Smooth muscle cell (in vitro differentiated cells): Measurements from ENCODE around the gene STK24. TPM values are rescaled to one million over a fixed set of nuclear protein-coding genes. Genes with fewer than 3 reads are reported as not detected.

Experiments used
- DNase-seq: peaks from one replicate; lab custom pipeline; 2025; ENCODE audit not compliant: unreplicated experiment; lab: John Stamatoyannopoulos, UW
- H2AFZ ChIP-seq: fragments of 200-600 bp; sonication (generic); 2 replicates; pipeline ENCODE4 v1.6.0; 2016; ENCODE audit warnings: antibody characterized with exemption, low read depth, mild to moderate bottlenecking
- H3F3A ChIP-seq: fragments of 200-600 bp; sonication (generic); 2 replicates; pipeline ENCODE4 v1.6.0; 2017; ENCODE audit warnings: antibody characterized with exemption, low read depth
- H3K27ac ChIP-seq: fragments of 200-600 bp; sonication (generic); 2 replicates; pipeline ENCODE4 v1.5.1; 2016; ENCODE audit warnings: low read depth, mild to moderate bottlenecking
- H3K27me3 ChIP-seq: fragments of 200-600 bp; sonication (generic); 2 replicates; pipeline ENCODE4 v1.6.1; 2016; ENCODE audit warnings: low read depth, mild to moderate bottlenecking
- H3K36me3 ChIP-seq: fragments of 200-600 bp; sonication (generic); 2 replicates; pipeline ENCODE4 v1.5.1; 2016; ENCODE audit warnings: low read depth
- H3K4me1 ChIP-seq: fragments of 200-600 bp; sonication (generic); 2 replicates; pipeline ENCODE4 v1.5.1; 2016; ENCODE audit warnings: low read depth
- H3K4me2 ChIP-seq: fragments of 200-600 bp; sonication (generic); 2 replicates; pipeline ENCODE4 v1.6.0; 2016; ENCODE audit warnings: mild to moderate bottlenecking
- H3K4me3 ChIP-seq: fragments of 200-600 bp; sonication (generic); 2 replicates; pipeline ENCODE4 v1.5.1; 2016; ENCODE audit warnings: mild to moderate bottlenecking
- H3K79me2 ChIP-seq: fragments of 200-600 bp; sonication (generic); 2 replicates; pipeline ENCODE4 v1.6.0; 2016; ENCODE audit warnings: low read depth, mild to moderate bottlenecking
- H3K9ac ChIP-seq: fragments of 200-600 bp; sonication (generic); 2 replicates; pipeline ENCODE4 v1.6.0; 2016; ENCODE audit warnings: low read depth
- H3K9me3 ChIP-seq: fragments of 200-600 bp; sonication (generic); replicated peaks from 2 replicates; pipeline ENCODE4 v1.5.1; 2016; ENCODE audit warnings: low read depth
- H4K20me1 ChIP-seq: fragments of 200-600 bp; sonication (generic); 2 replicates; pipeline ENCODE4 v1.6.0; 2016; ENCODE audit warnings: low read depth
- WGBS: methylation state at CpG from one replicate; pipeline ENCODE4 v1.1.7; 2016; ENCODE audit warnings: low lambda C conversion rate; 5-methylcytosine and 5-hydroxymethylcytosine counted together
- polyA plus RNA-seq: library from polyadenylated mRNA; unstranded; fragments of >200 nt; fragmentation: Nextera tagmentation; extraction: Ambion mirVana; gene quantifications from 2 replicates; pipeline ENCODE4 v1.2.1, GENCODE V29; 2016
- total RNA-seq: library from RNA; depleted of rRNA; stranded (reverse); fragments of >200 nt; gene quantifications from 2 replicates; pipeline ENCODE4 v1.2.3, GENCODE V29; 2014
- TF ChIP-seq, protein P1 (sequence below): fragments of 200-600 bp; sonication (generic); IDR thresholded peaks from 2 replicates; pipeline ENCODE4 v1.5.1; 2017; ENCODE audit warnings: borderline replicate concordance, mild to moderate bottlenecking, antibody characterized with exemption; ENCODE audit not compliant: insufficient read depth, poor library complexity, severe bottlenecking

The STK24 gene
- total and polyA plus RNA-seq, 2 experiments from 2014 or later, result 80.2 to 89.1 TPM

DNA sequence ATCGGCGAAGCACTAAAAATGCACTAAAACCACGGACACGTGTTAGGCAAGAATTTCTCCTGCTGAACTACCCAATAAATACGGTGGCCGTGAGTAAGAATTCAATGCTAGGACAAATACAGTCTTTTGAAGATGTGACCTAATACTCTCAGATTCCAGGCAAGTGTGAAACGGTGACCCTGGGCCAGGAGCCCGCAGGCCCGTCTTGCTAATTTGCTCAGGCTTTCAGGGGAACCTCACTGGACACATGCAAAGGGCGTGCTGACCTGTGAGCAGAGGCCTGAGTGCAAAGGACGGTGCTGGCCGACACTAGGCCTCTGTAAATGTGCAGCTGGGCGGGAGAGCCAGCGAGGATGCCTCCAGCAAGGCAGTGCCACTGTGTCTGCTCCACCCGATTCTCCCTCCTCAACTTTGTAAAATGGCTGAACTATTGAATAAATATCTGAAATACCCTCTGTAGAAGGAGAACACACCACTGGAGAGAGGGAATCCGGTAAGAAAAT is 70.1 kb downstream of the STK24 start:
- Histone ChIP-seq H3K27ac (peak overlapping the region; percentile 98), H3K27me3 (no peaks in the 10 kb centered on the region), H2AFZ (no peak overlapping the region), H3K79me2 (peaks cover 91% of the 10 kb centered on the region), H3K4me2 (peak overlapping the region; percentile 74), H3K4me3 (no peak overlapping the region), H3F3A (peaks cover 51% of the 10 kb centered on the region), H4K20me1 (peaks cover 92% of the 10 kb centered on the region), H3K4me1 (peaks cover 30% of the 10 kb centered on the region), H3K9me3 (no peaks in the 10 kb centered on the region), H3K36me3 (no peaks in the 10 kb centered on the region), H3K9ac (no peak overlapping the region)
- 88% methylated on average over 16 of the region's 16 CpGs for WGBS
- DNase-seq, result no peak
- TF ChIP-seq, protein P1, sequence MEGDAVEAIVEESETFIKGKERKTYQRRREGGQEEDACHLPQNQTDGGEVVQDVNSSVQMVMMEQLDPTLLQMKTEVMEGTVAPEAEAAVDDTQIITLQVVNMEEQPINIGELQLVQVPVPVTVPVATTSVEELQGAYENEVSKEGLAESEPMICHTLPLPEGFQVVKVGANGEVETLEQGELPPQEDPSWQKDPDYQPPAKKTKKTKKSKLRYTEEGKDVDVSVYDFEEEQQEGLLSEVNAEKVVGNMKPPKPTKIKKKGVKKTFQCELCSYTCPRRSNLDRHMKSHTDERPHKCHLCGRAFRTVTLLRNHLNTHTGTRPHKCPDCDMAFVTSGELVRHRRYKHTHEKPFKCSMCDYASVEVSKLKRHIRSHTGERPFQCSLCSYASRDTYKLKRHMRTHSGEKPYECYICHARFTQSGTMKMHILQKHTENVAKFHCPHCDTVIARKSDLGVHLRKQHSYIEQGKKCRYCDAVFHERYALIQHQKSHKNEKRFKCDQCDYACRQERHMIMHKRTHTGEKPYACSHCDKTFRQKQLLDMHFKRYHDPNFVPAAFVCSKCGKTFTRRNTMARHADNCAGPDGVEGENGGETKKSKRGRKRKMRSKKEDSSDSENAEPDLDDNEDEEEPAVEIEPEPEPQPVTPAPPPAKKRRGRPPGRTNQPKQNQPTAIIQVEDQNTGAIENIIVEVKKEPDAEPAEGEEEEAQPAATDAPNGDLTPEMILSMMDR, result no peak

DNA sequence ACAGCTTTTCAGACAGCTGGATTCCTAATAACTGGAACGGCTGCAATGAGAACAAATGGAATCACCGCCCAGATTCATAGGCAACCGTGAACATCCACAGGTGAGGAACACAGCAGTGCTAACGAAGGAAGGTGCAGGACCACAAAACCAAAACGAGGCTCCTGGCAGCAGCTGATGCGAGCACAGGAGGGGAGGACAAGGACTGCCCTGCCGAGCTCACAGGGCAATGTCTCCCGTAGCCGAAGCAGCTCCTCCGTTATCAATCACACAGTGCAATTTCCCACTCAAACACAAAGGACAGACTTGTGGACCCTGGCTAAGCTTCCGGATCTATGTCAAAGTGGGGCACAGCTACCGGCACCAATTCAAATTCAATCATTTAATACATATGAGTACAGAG is 70.6 kb downstream of the STK24 start:
- TF ChIP-seq, protein P1, result no peak
- Histone ChIP-seq H4K20me1 (peaks cover 90% of the 10 kb centered on the region), H3K9ac (no peak overlapping the region), H3K36me3 (no peaks in the 10 kb centered on the region), H3K79me2 (peaks cover 91% of the 10 kb centered on the region), H3K4me1 (peaks cover 30% of the 10 kb centered on the region), H3K9me3 (no peaks in the 10 kb centered on the region), H3K27me3 (no peaks in the 10 kb centered on the region), H3K4me3 (no peak overlapping the region), H3K27ac (no peak overlapping the region), H2AFZ (no peak overlapping the region), H3K4me2 (no peak overlapping the region), H3F3A (peaks cover 51% of the 10 kb centered on the region)
- no peak for DNase-seq
- 84% methylated on average over 12 of the region's 12 CpGs for WGBS

DNA sequence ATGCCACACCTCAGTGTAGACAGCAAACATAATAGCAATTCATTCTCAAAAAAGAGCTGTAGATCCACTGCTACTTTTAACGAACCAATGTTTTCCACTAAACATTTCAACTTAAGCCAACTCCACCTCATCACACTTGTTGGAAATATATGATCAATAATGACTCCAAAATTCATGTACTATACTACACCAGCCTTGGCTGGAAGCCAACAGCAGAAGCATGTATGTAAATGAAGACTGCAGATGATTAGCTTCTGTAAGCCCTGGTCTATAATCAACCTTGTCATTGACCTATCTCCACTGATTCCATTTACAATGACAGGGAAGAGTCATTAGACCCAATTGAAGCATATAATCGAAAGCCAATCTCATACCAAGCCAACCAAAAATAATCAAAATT is 71.7 kb downstream of the STK24 start:
- H3K9ac ChIP-seq, result no peak overlapping the region
- H3K4me2 ChIP-seq, result no peak overlapping the region
- WGBS, result 92% methylated on average over 2 of the region's 2 CpGs
- no peak for DNase-seq
- peaks cover 30% of the 10 kb centered on the region for H3K4me1 ChIP-seq
- no peaks in the 10 kb centered on the region for H3K9me3 ChIP-seq
- peaks cover 91% of the 10 kb centered on the region for H3K79me2 ChIP-seq
- no peaks in the 10 kb centered on the region for H3K36me3 ChIP-seq
- no peaks in the 10 kb centered on the region for H3K27me3 ChIP-seq
- H3K27ac ChIP-seq, result no peak overlapping the region
- H3K4me3 ChIP-seq, result no peak overlapping the region
- TF ChIP-seq, protein P1, result no peak
- H4K20me1 ChIP-seq, result peaks cover 96% of the 10 kb centered on the region
- peaks cover 50% of the 10 kb centered on the region for H3F3A ChIP-seq
- H2AFZ ChIP-seq, result no peak overlapping the region

DNA sequence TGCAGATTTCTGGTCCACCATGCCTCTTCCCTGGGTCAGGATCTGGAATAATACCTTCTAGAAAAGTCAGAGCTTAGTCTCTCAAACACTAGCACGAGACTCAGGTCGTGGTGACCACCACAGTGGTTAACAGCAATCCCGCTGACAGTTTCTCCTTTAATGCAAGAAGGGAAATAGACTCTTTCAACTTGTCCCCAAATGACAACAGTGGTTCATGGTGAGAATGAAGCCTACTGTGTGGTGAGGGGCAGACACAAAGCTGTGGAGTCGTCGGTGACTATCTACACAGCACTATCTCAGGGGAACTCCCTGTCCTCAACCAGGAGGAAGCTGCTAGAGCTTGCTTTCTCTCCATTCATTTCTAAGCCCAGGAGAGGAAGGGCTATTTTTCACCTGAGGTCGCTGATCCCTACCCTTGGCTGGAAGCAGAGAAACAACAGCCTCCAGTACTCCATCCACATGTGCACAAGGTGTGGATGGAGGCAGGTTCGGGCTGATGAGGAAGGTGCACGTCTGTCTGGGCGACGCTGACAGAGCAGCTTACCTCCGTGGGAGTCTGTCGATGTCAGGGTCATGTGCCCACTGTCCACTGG is 72.4 kb downstream of the STK24 start:
- Histone ChIP-seq H3K27ac (no peak overlapping the region), H4K20me1 (peaks cover 98% of the 10 kb centered on the region), H3K36me3 (no peaks in the 10 kb centered on the region), H2AFZ (no peak overlapping the region), H3K4me2 (no peak overlapping the region), H3K4me1 (peaks cover 27% of the 10 kb centered on the region), H3K27me3 (no peaks in the 10 kb centered on the region), H3K9ac (no peak overlapping the region), H3F3A (peaks cover 42% of the 10 kb centered on the region), H3K9me3 (no peaks in the 10 kb centered on the region), H3K4me3 (no peak overlapping the region), H3K79me2 (peaks cover 91% of the 10 kb centered on the region)
- TF ChIP-seq, protein P1, result no peak
- no peak for DNase-seq
- 89% methylated on average over 12 of the region's 12 CpGs for WGBS
